ENCODE data around the gene CLEC19A. TPM values are rescaled to one million over a fixed set of nuclear protein-coding genes. Genes with fewer than 3 reads are reported as not detected.

CLEC19A gene
- total RNA-seq, 1 experiment from 2014 or later = not detected

DNA sequence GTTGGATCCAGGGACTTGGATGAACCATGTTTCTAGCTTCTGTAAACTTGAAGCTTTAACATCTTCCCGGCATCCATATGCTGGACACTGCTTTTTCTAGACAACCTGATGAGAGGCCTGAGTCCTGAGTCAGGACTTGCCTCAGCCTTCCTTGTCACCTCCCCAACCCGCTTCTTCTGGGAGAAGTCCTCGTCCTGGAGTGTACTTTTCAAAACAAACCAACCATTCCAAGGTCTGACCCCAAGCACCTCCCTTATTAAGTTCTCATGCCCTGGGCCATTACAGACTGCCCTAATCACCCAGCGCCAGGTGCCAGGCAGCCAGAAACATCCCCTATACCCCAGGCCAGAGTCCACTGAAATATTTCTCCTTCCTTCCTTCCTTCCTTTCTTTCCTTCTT lies 59.4 kb downstream of the CLEC19A start:
- peaks cover 2% of the 10 kb centered on the region; the same call in 1 of the 2 replicates for H3K27me3 ChIP-seq
- H3K36me3 ChIP-seq = no peaks in the 10 kb centered on the region
- H3K4me3 ChIP-seq = no peak overlapping the region
- H3K9me3 ChIP-seq = no peaks in the 10 kb centered on the region
- no peak for DNase-seq

- H3K36me3 ChIP-seq = no peaks in the 10 kb centered on the region
- H3K9me3 ChIP-seq = no peaks in the 10 kb centered on the region
- peaks cover 2% of the 10 kb centered on the region; the same call in 1 of the 2 replicates for H3K27me3 ChIP-seq
These were observed 60.9 kb downstream of the CLEC19A start for GRCh38 chr16:19346335-19346922.

GRCh38 chr16:19348125-19348524 lies 62.6 kb downstream of the CLEC19A start:
- DNase-seq = no peak
- Histone ChIP-seq H3K4me3 (no peak overlapping the region), H3K9me3 (no peaks in the 10 kb centered on the region), H3K27me3 (peaks cover 2% of the 10 kb centered on the region; the same call in 1 of the 2 replicates), H3K36me3 (no peaks in the 10 kb centered on the region)

More at GRCh38 chr16:19346335-19346922, 60.9 kb downstream of the CLEC19A start:
- no peak for DNase-seq
- H3K4me3 ChIP-seq = no peak overlapping the region

GRCh38 chr16:19348578-19349315 lies 63.2 kb downstream of the CLEC19A start:
- Histone ChIP-seq H3K27me3 (peaks cover 2% of the 10 kb centered on the region; the same call in 1 of the 2 replicates), H3K4me3 (no peak overlapping the region), H3K36me3 (no peaks in the 10 kb centered on the region), H3K9me3 (no peaks in the 10 kb centered on the region)
- peak; percentile 24 for DNase-seq

DNA sequence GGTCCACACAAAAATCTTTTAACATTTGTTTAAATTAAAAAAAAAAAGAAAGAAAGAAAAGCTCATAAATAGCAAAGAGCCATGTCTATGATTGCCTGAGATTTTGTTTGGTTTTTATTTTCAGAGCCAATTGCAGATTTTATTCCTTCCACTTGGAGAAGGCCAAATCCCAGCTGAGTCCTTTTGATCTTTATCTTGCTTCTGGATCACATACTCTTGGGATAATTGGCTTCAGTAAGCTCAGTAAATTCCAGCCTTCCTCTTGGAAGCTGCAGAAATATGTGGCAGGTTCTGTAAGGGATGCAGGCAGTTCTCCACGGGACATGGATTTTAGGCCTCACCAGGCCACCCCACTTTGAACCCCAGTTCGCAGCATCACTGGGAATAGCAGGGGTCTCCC lies 68.8 kb downstream of the CLEC19A start:
- H3K36me3 ChIP-seq = no peaks in the 10 kb centered on the region
- no peaks in the 10 kb centered on the region for H3K9me3 ChIP-seq
- no peak for DNase-seq
- H3K27me3 ChIP-seq = peaks cover 3% of the 10 kb centered on the region; the same call in 1 of the 2 replicates
- no peak overlapping the region for H3K4me3 ChIP-seq

GRCh38 chr16:19356024-19356952 lies 70.8 kb downstream of the CLEC19A start:
- no peak overlapping the region for H3K4me3 ChIP-seq
- H3K36me3 ChIP-seq = no peaks in the 10 kb centered on the region
- no peaks in the 10 kb centered on the region for H3K9me3 ChIP-seq
- peaks cover 3% of the 10 kb centered on the region; the same call in 1 of the 2 replicates for H3K27me3 ChIP-seq
- no peak for DNase-seq

DNA sequence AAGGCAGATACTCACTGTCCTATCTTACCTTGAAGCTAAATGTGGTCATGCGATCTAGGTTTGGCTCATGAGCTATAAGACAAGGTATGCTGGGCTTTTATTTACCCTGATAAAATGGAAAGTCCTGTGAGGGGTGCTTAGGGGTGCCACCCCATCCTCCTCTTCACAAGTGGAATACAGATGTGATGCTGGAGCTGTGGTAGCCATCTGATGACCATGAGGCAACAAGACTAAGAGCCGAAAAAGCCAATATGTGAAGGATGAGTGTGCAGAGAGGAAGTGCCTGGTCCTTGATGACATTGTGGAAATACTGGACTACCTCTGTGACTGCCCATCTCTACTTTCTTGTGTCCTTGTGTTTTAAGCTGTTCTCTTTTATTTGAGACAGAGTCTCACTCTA lies 74.0 kb downstream of the CLEC19A start:
- H3K9me3 ChIP-seq = no peaks in the 10 kb centered on the region
- no peak for DNase-seq
- no peak overlapping the region for H3K4me3 ChIP-seq

More for the DNA sequence above, 74.0 kb downstream of the CLEC19A start:
- H3K36me3 ChIP-seq = no peaks in the 10 kb centered on the region
- peaks cover 3% of the 10 kb centered on the region; the same call in 1 of the 2 replicates for H3K27me3 ChIP-seq

Other genes starting within 250 kb of the CLEC19A start
- gene COQ7, start 218.1 kb upstream of the CLEC19A start, total RNA-seq (2014; rRNA removed; shearing (Covaris generic); ENCODE audit: low replicate concordance) = 21.8 and 28.3 TPM in 2 replicates
- gene ITPRIPL2, start 171.8 kb upstream of the CLEC19A start, total RNA-seq (2014; rRNA removed; shearing (Covaris generic); ENCODE audit: low replicate concordance) = 18.0 and 19.0 TPM in 2 replicates
- gene SYT17, start 117.5 kb upstream of the CLEC19A start, total RNA-seq (2014; rRNA removed; shearing (Covaris generic); ENCODE audit: low replicate concordance) = not detected in 2 replicates
- not detected in 2 replicates for gene TMC5, start 132.2 kb downstream of the CLEC19A start, total RNA-seq (2014; rRNA removed; shearing (Covaris generic); ENCODE audit: low replicate concordance)
- 35.3 and 37.9 TPM in 2 replicates for gene GDE1, start 236.4 kb downstream of the CLEC19A start, total RNA-seq (2014; rRNA removed; shearing (Covaris generic); ENCODE audit: low replicate concordance)
- 10.7 TPM in 2 replicates for gene CCP110, start 238.2 kb downstream of the CLEC19A start, total RNA-seq (2014; rRNA removed; shearing (Covaris generic); ENCODE audit: low replicate concordance)

Measured in MG63 (cell line).